Measurements from ENCODE around the gene RBM33. TPM values are rescaled to one million over a fixed set of nuclear protein-coding genes. Genes with fewer than 3 reads are reported as not detected.
A peak's percentile ranks its signal among the peaks of the same experiment; 100 is the strongest.

RBM33 gene
- total and polyA plus RNA-seq, 9 of the 15 experiments (the other 6 are each of a cell fraction or from before 2014, with no cell fraction given) = 4.4 to 80.7 (median 27.3) TPM

DNA sequence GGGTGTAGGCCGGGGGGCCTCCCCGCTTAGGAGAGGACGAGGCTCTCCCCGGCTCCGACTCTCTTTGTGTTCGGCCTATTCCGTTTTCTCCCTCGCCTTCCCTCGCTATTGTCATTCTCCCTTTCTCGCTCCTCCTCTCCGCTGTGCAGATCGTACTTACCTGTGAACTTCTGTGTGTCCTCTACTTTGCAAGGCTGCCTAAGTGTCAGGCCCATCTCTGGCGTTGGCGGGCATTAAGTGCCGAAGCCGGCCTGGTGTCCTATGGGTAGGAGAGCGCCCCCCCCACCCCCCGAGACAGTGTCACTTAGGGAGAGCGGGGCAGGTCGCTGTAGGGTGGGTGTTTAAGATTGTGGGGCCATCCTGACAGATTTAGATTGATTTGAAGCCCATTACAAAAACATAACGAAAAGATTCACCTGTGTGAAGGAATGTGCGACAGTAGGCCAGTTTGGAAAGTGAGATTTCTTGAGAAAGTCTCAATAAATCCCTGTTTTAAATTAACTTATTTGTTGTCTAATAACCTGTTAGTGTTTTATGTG is 579 bp downstream of the RBM33 start (continued):
- TF ChIP-seq KAT2B (IDR thresholded peaks at IDR 0.05; ENCODE audit: low read depth, low read length) = no peak
- TF ChIP-seq, protein P1, sequence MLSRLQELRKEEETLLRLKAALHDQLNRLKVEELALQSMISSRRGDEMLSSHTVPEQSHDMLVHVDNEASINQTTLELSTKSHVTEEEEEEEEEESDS (CRISPR knock-in tag; IDR thresholded peaks at IDR 0.05) = no peak
- TF ChIP-seq, protein P2, sequence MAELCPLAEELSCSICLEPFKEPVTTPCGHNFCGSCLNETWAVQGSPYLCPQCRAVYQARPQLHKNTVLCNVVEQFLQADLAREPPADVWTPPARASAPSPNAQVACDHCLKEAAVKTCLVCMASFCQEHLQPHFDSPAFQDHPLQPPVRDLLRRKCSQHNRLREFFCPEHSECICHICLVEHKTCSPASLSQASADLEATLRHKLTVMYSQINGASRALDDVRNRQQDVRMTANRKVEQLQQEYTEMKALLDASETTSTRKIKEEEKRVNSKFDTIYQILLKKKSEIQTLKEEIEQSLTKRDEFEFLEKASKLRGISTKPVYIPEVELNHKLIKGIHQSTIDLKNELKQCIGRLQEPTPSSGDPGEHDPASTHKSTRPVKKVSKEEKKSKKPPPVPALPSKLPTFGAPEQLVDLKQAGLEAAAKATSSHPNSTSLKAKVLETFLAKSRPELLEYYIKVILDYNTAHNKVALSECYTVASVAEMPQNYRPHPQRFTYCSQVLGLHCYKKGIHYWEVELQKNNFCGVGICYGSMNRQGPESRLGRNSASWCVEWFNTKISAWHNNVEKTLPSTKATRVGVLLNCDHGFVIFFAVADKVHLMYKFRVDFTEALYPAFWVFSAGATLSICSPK (IDR thresholded peaks at IDR 0.05; ENCODE audit: borderline replicate concordance) = no peak
- TF ChIP-seq ESRRA (IDR thresholded peaks at IDR 0.05; ENCODE audit: borderline replicate concordance, low read depth) = no peak
- no peak for TF ChIP-seq JUND (IDR thresholded peaks at IDR 0.05; ENCODE audit: borderline replicate concordance, low read depth, low read length)
- no peak for TF ChIP-seq JUND (tag; IDR thresholded peaks at IDR 0.05; ENCODE audit: borderline replicate concordance, low read depth, low read length)
- TF ChIP-seq TCF7L2 (IDR thresholded peaks at IDR 0.05; ENCODE audit: low read depth, low read length) = no peak
- no peak for TF ChIP-seq ASH1L (IDR thresholded peaks at IDR 0.05; ENCODE audit: borderline replicate concordance, low read depth, partially characterized antibody)
- peak; percentile 15 for TF ChIP-seq TAF9B (IDR thresholded peaks at IDR 0.05; ENCODE audit: partially characterized antibody)
- 0 out of 4 replicates have a peak, but pooled peaks of 1 of the 2 experiments have one; percentile 42 for TF ChIP-seq ARNT (IDR thresholded peaks at IDR 0.05)
- TF ChIP-seq, protein P3, sequence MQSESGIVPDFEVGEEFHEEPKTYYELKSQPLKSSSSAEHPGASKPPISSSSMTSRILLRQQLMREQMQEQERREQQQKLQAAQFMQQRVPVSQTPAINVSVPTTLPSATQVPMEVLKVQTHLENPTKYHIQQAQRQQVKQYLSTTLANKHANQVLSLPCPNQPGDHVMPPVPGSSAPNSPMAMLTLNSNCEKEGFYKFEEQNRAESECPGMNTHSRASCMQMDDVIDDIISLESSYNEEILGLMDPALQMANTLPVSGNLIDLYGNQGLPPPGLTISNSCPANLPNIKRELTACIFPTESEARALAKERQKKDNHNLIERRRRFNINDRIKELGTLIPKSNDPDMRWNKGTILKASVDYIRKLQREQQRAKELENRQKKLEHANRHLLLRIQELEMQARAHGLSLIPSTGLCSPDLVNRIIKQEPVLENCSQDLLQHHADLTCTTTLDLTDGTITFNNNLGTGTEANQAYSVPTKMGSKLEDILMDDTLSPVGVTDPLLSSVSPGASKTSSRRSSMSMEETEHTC (IDR thresholded peaks at IDR 0.05) = no peak
- TF ChIP-seq ZNF23 (CRISPR knock-in tag; IDR thresholded peaks at IDR 0.05) = no peak
- TF ChIP-seq EZH2 (IDR thresholded peaks at IDR 0.05; ENCODE audit: borderline replicate concordance, low read depth, low read length) = no peak
- TF ChIP-seq RNF2 (IDR thresholded peaks at IDR 0.05) = no peak
- no peak for TF ChIP-seq SLC30A9 (CRISPR knock-in tag; IDR thresholded peaks at IDR 0.05)
- TF ChIP-seq, protein P4, sequence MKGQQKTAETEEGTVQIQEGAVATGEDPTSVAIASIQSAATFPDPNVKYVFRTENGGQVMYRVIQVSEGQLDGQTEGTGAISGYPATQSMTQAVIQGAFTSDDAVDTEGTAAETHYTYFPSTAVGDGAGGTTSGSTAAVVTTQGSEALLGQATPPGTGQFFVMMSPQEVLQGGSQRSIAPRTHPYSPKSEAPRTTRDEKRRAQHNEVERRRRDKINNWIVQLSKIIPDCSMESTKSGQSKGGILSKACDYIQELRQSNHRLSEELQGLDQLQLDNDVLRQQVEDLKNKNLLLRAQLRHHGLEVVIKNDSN (CRISPR knock-in tag; IDR thresholded peaks at IDR 0.05) = no peak
- TF ChIP-seq, protein P5, sequence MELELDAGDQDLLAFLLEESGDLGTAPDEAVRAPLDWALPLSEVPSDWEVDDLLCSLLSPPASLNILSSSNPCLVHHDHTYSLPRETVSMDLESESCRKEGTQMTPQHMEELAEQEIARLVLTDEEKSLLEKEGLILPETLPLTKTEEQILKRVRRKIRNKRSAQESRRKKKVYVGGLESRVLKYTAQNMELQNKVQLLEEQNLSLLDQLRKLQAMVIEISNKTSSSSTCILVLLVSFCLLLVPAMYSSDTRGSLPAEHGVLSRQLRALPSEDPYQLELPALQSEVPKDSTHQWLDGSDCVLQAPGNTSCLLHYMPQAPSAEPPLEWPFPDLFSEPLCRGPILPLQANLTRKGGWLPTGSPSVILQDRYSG (tag; conservative IDR thresholded peaks at IDR 0.05; ENCODE audit: low read depth) = no peak
- TF ChIP-seq PRMT5 (CRISPR knock-in tag; IDR thresholded peaks at IDR 0.05) = no peak
- no peak for TF ChIP-seq WHSC1 (IDR thresholded peaks at IDR 0.05; ENCODE audit: low read length)
- 0 out of 2 replicates have a peak, but pooled peaks have one; percentile 34 for TF ChIP-seq HNRNPUL1 (IDR thresholded peaks at IDR 0.05; ENCODE audit: low read length)

All from K562 (cell line).